WTC11 (cell line): ENCODE results near the gene PRR19. TPM values are rescaled to one million over a fixed set of nuclear protein-coding genes. Genes with fewer than 3 reads are reported as not detected.

Source experiments
- ATAC-seq: fragments of 200-7000 bp; cut with Tn5 transposase; 2 replicates; pipeline ENCODE4 v1.10.0; 2021; ENCODE audit warnings: mild to moderate bottlenecking, moderate library complexity
- CTCF ChIA-PET: fragments of 300-600 bp; sonication (Branson Sonifier 250); formaldehyde crosslinking; loops from one replicate; lab custom pipeline; 2021; ENCODE audit warnings: antibody characterized with exemption; lab: Charles Lee
- POLR2A ChIA-PET: fragments of 350-600 bp; sonication (Branson Sonifier 250); formaldehyde crosslinking; loops from one replicate; lab custom pipeline; 2021; ENCODE audit warnings: antibody characterized with exemption; lab: Charles Lee
- DNase-seq: peaks from one replicate; pipeline ENCODE4 v3.0.0; 2021; ENCODE audit warnings: low spot score
- H3K27ac Mint-ChIP-seq: 2 replicates; pipeline ENCODE4 v1.8.0; 2021; ENCODE audit warnings: mixed read lengths
- H3K27me3 Mint-ChIP-seq: 2 replicates; pipeline ENCODE4 v1.8.0; 2021; ENCODE audit warnings: low read depth, mild to moderate bottlenecking, moderate library complexity, mixed read lengths
- H3K36me3 Mint-ChIP-seq: 2 replicates; pipeline ENCODE4 v1.8.0; 2021; ENCODE audit warnings: mixed read lengths
- H3K4me1 Mint-ChIP-seq: 2 replicates; pipeline ENCODE4 v1.8.0; 2022; ENCODE audit warnings: mixed read lengths
- H3K4me3 Mint-ChIP-seq: 2 replicates; pipeline ENCODE4 v1.8.0; 2021; ENCODE audit warnings: mild to moderate bottlenecking, moderate library complexity, mixed read lengths
- H3K9me3 Mint-ChIP-seq: 2 replicates; pipeline ENCODE4 v1.8.0; 2021; ENCODE audit warnings: mixed read lengths
- CREM ChIP-seq: sonication (generic); formaldehyde crosslinking; IDR thresholded peaks from 2 replicates; pipeline ENCODE4 v1.8.1; 2022; ENCODE audit warnings: mild to moderate bottlenecking, missing genetic modification reagents, moderate library complexity
- E2F4 ChIP-seq: sonication (generic); formaldehyde crosslinking; IDR thresholded peaks from 2 replicates; pipeline ENCODE4 v1.8.1; 2022; ENCODE audit warnings: low read depth, mild to moderate bottlenecking, moderate library complexity, missing genetic modification reagents, borderline replicate concordance
- SP1 ChIP-seq: sonication (generic); formaldehyde crosslinking; conservative IDR thresholded peaks from 2 replicates; pipeline ENCODE4 v1.8.1; 2022; ENCODE audit warnings: missing genetic modification reagents
- ZNF121 ChIP-seq: sonication (generic); formaldehyde crosslinking; IDR thresholded peaks from 2 replicates; pipeline ENCODE4 v1.8.0; 2023; ENCODE audit warnings: missing genetic modification reagents
- total RNA-seq: library from RNA; stranded (reverse); gene quantifications from 3 replicates; pipeline ENCODE4 v1.2.3, GENCODE V29; 2021
- TF ChIP-seq, protein P1 (sequence below): sonication (generic); formaldehyde crosslinking; conservative IDR thresholded peaks from 2 replicates; pipeline ENCODE4 v1.8.1; 2023; ENCODE audit warnings: mild to moderate bottlenecking, low read depth, missing genetic modification reagents, moderate library complexity
- TF ChIP-seq, protein P2 (sequence below): sonication (generic); formaldehyde crosslinking; IDR thresholded peaks from 2 replicates; pipeline ENCODE4 v1.8.0; 2023; ENCODE audit warnings: missing genetic modification reagents, mild to moderate bottlenecking, borderline replicate concordance
- TF ChIP-seq, protein P3 (sequence below): sonication (generic); formaldehyde crosslinking; IDR thresholded peaks from 2 replicates; pipeline ENCODE4 v1.8.1; 2022; ENCODE audit warnings: mild to moderate bottlenecking, moderate library complexity, missing genetic modification reagents
- TF ChIP-seq, protein P4 (sequence below): sonication (generic); formaldehyde crosslinking; IDR thresholded peaks from 2 replicates; pipeline ENCODE4 v1.8.0; 2023; ENCODE audit warnings: mild to moderate bottlenecking, missing genetic modification reagents

PRR19 gene
- total RNA-seq, 1 experiment from 2014 or later = 3.7 TPM

DNA sequence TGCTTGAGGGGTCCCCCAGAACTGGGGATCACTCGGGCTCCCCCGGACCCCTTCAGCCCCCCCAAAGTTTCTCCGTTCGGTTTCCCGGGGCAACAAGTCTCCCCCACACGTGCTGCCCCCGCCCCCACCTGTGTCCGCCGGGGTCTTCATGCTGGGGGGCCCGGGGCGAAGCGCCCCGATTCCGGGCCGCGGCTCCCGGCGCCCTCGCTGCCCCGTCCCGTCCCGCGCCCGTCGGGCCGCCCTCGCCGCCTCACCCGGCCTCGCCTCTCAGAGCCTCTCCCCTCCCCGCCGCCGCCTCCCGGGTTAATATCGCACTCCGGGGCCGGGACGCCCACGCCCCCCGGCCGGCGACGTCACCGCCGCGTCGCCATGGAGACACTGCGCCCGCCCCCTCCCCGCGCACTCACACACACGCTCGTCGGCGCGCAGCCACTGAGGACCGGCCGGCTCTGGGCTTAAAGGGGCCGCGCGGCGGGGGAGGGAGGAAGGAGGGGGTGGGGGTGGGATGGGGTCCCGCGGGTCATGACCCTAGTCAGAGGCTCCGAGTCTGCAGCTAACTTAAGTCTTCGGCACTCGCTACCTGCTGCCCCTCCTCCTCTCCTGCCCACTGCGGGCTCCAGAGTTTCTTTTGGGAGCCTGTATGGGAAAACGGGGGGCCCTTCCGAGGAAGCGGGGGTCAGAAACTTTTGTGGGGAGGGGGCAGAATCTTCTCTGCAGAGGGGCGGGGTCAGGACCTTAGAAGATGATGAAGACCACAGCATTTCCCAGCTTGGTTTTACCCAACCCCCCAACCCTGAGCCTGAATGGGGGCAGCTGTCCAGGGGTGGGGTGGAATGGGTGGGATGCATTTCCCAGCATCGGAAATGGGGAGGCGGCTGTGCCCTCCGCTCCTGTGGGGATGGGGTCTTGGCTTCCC, 46.8 kb upstream of the PRR19 start, which contains the start of gene ERF:
Gene ERF, minus strand, starts transcription at position 279 of the 916 bp plus-strand sequence. Its CDS starts 129 bp downstream, at position 150.
- no peaks in the 10 kb centered on the region for H3K9me3 Mint-ChIP-seq
- TF ChIP-seq SP1 (CRISPR knock-in tag) (peak; percentile 60), ZNF121 (CRISPR knock-in tag) (0 out of 2 replicates have a peak, but pooled peaks have one; percentile 52), E2F4 (no peak), CREM (CRISPR knock-in tag) (peak; percentile 74; the same call in 1 of the 2 replicates)
- TF ChIP-seq, protein P1, sequence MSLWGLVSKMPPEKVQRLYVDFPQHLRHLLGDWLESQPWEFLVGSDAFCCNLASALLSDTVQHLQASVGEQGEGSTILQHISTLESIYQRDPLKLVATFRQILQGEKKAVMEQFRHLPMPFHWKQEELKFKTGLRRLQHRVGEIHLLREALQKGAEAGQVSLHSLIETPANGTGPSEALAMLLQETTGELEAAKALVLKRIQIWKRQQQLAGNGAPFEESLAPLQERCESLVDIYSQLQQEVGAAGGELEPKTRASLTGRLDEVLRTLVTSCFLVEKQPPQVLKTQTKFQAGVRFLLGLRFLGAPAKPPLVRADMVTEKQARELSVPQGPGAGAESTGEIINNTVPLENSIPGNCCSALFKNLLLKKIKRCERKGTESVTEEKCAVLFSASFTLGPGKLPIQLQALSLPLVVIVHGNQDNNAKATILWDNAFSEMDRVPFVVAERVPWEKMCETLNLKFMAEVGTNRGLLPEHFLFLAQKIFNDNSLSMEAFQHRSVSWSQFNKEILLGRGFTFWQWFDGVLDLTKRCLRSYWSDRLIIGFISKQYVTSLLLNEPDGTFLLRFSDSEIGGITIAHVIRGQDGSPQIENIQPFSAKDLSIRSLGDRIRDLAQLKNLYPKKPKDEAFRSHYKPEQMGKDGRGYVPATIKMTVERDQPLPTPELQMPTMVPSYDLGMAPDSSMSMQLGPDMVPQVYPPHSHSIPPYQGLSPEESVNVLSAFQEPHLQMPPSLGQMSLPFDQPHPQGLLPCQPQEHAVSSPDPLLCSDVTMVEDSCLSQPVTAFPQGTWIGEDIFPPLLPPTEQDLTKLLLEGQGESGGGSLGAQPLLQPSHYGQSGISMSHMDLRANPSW (CRISPR knock-in tag) = no peak
- TF ChIP-seq, protein P2, sequence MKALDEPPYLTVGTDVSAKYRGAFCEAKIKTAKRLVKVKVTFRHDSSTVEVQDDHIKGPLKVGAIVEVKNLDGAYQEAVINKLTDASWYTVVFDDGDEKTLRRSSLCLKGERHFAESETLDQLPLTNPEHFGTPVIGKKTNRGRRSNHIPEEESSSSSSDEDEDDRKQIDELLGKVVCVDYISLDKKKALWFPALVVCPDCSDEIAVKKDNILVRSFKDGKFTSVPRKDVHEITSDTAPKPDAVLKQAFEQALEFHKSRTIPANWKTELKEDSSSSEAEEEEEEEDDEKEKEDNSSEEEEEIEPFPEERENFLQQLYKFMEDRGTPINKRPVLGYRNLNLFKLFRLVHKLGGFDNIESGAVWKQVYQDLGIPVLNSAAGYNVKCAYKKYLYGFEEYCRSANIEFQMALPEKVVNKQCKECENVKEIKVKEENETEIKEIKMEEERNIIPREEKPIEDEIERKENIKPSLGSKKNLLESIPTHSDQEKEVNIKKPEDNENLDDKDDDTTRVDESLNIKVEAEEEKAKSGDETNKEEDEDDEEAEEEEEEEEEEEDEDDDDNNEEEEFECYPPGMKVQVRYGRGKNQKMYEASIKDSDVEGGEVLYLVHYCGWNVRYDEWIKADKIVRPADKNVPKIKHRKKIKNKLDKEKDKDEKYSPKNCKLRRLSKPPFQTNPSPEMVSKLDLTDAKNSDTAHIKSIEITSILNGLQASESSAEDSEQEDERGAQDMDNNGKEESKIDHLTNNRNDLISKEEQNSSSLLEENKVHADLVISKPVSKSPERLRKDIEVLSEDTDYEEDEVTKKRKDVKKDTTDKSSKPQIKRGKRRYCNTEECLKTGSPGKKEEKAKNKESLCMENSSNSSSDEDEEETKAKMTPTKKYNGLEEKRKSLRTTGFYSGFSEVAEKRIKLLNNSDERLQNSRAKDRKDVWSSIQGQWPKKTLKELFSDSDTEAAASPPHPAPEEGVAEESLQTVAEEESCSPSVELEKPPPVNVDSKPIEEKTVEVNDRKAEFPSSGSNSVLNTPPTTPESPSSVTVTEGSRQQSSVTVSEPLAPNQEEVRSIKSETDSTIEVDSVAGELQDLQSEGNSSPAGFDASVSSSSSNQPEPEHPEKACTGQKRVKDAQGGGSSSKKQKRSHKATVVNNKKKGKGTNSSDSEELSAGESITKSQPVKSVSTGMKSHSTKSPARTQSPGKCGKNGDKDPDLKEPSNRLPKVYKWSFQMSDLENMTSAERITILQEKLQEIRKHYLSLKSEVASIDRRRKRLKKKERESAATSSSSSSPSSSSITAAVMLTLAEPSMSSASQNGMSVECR = 0 out of 2 replicates have a peak, but pooled peaks have one; percentile 0
- TF ChIP-seq, protein P3, sequence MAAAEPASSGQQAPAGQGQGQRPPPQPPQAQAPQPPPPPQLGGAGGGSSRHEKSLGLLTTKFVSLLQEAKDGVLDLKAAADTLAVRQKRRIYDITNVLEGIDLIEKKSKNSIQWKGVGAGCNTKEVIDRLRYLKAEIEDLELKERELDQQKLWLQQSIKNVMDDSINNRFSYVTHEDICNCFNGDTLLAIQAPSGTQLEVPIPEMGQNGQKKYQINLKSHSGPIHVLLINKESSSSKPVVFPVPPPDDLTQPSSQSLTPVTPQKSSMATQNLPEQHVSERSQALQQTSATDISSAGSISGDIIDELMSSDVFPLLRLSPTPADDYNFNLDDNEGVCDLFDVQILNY = peak; percentile 49; the same call in 1 of the 2 replicates
- TF ChIP-seq, protein P4, sequence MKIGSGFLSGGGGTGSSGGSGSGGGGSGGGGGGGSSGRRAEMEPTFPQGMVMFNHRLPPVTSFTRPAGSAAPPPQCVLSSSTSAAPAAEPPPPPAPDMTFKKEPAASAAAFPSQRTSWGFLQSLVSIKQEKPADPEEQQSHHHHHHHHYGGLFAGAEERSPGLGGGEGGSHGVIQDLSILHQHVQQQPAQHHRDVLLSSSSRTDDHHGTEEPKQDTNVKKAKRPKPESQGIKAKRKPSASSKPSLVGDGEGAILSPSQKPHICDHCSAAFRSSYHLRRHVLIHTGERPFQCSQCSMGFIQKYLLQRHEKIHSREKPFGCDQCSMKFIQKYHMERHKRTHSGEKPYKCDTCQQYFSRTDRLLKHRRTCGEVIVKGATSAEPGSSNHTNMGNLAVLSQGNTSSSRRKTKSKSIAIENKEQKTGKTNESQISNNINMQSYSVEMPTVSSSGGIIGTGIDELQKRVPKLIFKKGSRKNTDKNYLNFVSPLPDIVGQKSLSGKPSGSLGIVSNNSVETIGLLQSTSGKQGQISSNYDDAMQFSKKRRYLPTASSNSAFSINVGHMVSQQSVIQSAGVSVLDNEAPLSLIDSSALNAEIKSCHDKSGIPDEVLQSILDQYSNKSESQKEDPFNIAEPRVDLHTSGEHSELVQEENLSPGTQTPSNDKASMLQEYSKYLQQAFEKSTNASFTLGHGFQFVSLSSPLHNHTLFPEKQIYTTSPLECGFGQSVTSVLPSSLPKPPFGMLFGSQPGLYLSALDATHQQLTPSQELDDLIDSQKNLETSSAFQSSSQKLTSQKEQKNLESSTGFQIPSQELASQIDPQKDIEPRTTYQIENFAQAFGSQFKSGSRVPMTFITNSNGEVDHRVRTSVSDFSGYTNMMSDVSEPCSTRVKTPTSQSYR = no peak
- TF ChIP-seq, all 79 proteins: peak for 5
- POLR2A ChIA-PET = interaction anchor here (0.7 to 1.6 kb wide), 7 partner anchors 9 to 115 kb away, joined by 4 to 13 read pairs (median 6); no protein-coding TSS in a partner anchor
- peak; percentile 88 for DNase-seq
- H3K36me3 Mint-ChIP-seq = no peaks in the 10 kb centered on the region
- ATAC-seq = peak; percentile 58
- H3K27ac Mint-ChIP-seq = peak within 1 kb of the TSS; percentile 69; the same call in 1 of the 2 replicates
- H3K27me3 Mint-ChIP-seq = peaks cover 20% of the 10 kb centered on the region
- peak within 1 kb of the TSS; percentile 82 for H3K4me3 Mint-ChIP-seq
- CTCF ChIA-PET = interaction anchor here (0.8 to 3.0 kb wide), 7 partner anchors 8 to 220 kb away, joined by 3 to 32 read pairs (median 4); partner anchors contain the start of genes GSK3A and PAFAH1B3
- peaks cover 29% of the 10 kb centered on the region for H3K4me1 Mint-ChIP-seq
